Measurements from ENCODE around the gene OTOGL. TPM values are rescaled to one million over a fixed set of nuclear protein-coding genes. Genes with fewer than 3 reads are reported as not detected.

Gene OTOGL
- total RNA-seq, 4 donors from 2014 or later = 0.13 to 1.7 (median 0.23) TPM

DNA sequence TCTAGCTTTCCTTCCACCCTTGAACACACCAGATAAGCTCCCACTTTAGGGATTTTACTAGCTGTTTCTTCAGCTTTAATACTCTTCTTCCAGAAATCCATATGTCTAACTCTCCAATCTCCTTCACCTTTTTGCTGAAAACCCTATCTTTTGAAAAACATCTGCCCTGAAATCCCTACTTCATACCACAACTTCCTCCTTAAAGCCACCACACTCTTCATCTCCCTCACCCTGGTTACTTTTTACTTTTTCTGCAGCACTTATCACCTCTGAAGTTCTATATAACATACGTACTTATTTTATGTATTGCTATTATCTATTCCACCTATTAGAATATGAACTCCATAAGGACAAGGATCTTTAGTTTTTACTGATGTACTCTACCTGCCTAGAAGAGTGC is 316.1 kb downstream of the OTOGL start:
- Histone ChIP-seq H3K4me1 (no peaks in the 10 kb centered on the region), H3K4me3 (no peak overlapping the region), H3K9me3 (no peaks in the 10 kb centered on the region), H3K27ac (no peak overlapping the region), H3K27me3 (no peaks in the 10 kb centered on the region), H3K36me3 (no peaks in the 10 kb centered on the region)
- DNase-seq = no peak
- TF ChIP-seq POLR2A (IDR thresholded peaks at IDR 0.05) = no peak
- TF ChIP-seq, protein P1, sequence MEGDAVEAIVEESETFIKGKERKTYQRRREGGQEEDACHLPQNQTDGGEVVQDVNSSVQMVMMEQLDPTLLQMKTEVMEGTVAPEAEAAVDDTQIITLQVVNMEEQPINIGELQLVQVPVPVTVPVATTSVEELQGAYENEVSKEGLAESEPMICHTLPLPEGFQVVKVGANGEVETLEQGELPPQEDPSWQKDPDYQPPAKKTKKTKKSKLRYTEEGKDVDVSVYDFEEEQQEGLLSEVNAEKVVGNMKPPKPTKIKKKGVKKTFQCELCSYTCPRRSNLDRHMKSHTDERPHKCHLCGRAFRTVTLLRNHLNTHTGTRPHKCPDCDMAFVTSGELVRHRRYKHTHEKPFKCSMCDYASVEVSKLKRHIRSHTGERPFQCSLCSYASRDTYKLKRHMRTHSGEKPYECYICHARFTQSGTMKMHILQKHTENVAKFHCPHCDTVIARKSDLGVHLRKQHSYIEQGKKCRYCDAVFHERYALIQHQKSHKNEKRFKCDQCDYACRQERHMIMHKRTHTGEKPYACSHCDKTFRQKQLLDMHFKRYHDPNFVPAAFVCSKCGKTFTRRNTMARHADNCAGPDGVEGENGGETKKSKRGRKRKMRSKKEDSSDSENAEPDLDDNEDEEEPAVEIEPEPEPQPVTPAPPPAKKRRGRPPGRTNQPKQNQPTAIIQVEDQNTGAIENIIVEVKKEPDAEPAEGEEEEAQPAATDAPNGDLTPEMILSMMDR (IDR thresholded peaks at IDR 0.05) = no peak

DNA sequence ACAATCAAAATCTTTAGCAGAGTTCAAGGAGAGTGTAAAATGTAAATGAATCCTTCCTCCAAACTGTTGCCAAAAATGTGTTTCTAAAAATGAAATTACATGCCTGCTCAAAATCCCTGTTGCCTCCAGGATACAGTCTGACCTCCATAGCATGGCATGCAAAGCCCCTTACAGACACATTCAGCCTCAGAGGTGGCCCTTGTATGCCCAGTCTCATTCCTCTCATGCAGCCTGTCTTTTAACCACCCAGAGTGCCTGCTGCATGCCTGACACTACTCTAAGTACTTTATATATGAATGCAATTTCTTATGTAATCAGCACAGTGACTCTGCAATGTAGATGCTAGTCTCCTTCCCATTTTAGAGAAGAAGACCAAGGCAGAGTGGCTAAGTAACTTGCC is 320.3 kb downstream of the OTOGL start:
- H3K36me3 ChIP-seq = no peaks in the 10 kb centered on the region
- H3K4me3 ChIP-seq = no peak overlapping the region
- TF ChIP-seq, protein P1 (IDR thresholded peaks at IDR 0.05) = no peak
- TF ChIP-seq POLR2A (IDR thresholded peaks at IDR 0.05) = no peak
- no peaks in the 10 kb centered on the region for H3K9me3 ChIP-seq
- no peak overlapping the region for H3K27ac ChIP-seq
- no peak for DNase-seq
- H3K27me3 ChIP-seq = no peaks in the 10 kb centered on the region
- H3K4me1 ChIP-seq = no peaks in the 10 kb centered on the region

DNA sequence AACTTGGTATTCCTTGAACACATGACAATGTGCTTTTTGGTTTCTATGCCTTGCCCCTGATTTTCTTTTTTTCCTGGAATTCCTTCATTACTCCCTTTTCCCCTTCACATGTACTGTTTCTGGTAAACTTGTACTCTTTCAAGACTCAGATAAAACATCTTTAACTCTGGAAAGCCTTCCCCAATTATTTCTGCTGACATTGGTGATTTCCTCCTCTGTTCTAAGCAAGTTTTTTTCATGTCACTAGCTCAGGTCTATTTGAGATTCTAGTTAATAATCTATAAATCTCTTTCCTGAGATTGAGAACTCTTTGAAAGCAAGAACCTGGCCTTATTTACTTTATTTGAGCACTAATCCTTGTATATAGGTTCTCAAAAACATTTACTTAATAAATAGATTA is 320.7 kb downstream of the OTOGL start:
- no peaks in the 10 kb centered on the region for H3K27me3 ChIP-seq
- no peak for TF ChIP-seq POLR2A (IDR thresholded peaks at IDR 0.05)
- TF ChIP-seq, protein P1 (IDR thresholded peaks at IDR 0.05) = no peak
- no peak overlapping the region for H3K4me3 ChIP-seq
- no peaks in the 10 kb centered on the region for H3K4me1 ChIP-seq
- DNase-seq = no peak
- H3K27ac ChIP-seq = no peak overlapping the region
- H3K36me3 ChIP-seq = no peaks in the 10 kb centered on the region
- no peaks in the 10 kb centered on the region for H3K9me3 ChIP-seq

DNA sequence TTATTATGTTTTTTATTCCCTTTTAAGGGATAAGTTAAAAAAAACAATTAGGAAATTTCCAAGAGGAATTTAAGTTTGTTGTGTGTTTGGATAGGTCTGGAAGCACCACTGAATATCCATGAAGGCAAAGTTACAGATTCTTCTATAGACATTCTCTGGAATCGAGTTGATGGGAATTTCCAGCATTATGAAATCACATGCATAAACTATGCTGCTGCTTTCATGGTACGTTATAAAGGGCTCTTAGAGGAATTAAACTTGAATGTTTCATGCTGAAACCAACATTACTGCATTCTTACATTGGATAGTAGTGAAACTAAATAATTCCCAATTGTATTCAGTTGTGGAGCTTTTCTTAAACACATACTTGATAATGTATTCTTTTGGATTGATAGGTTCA is 323.2 kb downstream of the OTOGL start:
- no peak overlapping the region for H3K27ac ChIP-seq
- H3K4me1 ChIP-seq = no peaks in the 10 kb centered on the region
- no peak for DNase-seq
- H3K4me3 ChIP-seq = no peak overlapping the region
- H3K27me3 ChIP-seq = no peaks in the 10 kb centered on the region
- no peaks in the 10 kb centered on the region for H3K36me3 ChIP-seq
- no peaks in the 10 kb centered on the region for H3K9me3 ChIP-seq
- TF ChIP-seq, protein P1 (IDR thresholded peaks at IDR 0.05) = no peak
- TF ChIP-seq POLR2A (IDR thresholded peaks at IDR 0.05) = no peak

Small RNA genes within 50 kb of the gene (small RNA-seq; reads per million reads assigned to genes)
- gene RN7SKP261 = 0 reads per million in 2 donors
- gene RNU7-106P = 0 reads per million in 2 donors

Other genes starting within 250 kb of the OTOGL start
- 100 to 1,000 TPM in 2 of 4 donors, 10 to 100 TPM in 2; 79.2 to 276 (median 92.6) TPM for gene PPP1R12A, start 164.4 kb upstream of the OTOGL start, total RNA-seq